Neuronal stem cell (in vitro differentiated cells): ENCODE measurements around the gene PEG3.

Experiments used
- DNase-seq: peaks from one replicate; pipeline ENCODE4 v3.0.0-alpha.2; 2013; ENCODE audit warnings: low spot score
- H2AFZ ChIP-seq: one replicate; pipeline ENCODE4 v1.6.1; 2013; ENCODE audit warnings: mild to moderate bottlenecking, low read length, inconsistent platforms
- H2AK5ac ChIP-seq: 2 replicates; pipeline ENCODE4 v1.6.1; 2013; ENCODE audit warnings: low read depth, mild to moderate bottlenecking, inconsistent platforms, low read length, moderate library complexity, mixed read lengths
- H2BK120ac ChIP-seq: 2 replicates; pipeline ENCODE4 v1.6.1; 2013; ENCODE audit warnings: low read depth, mild to moderate bottlenecking, inconsistent platforms, low read length, moderate library complexity, mixed read lengths
- H2BK12ac ChIP-seq: one replicate; pipeline ENCODE4 v1.6.1; 2013; ENCODE audit warnings: low read length, inconsistent platforms
- H2BK15ac ChIP-seq: 2 replicates; pipeline ENCODE4 v1.6.1; 2013; ENCODE audit warnings: mild to moderate bottlenecking, low read length, inconsistent platforms, mixed read lengths
- H2BK5ac ChIP-seq: one replicate; pipeline ENCODE4 v1.6.1; 2013; ENCODE audit warnings: inconsistent platforms, mild to moderate bottlenecking, low read length, moderate library complexity
- H3K14ac ChIP-seq: one replicate; pipeline ENCODE4 v1.6.1; 2013; ENCODE audit warnings: low read length, inconsistent platforms
- H3K18ac ChIP-seq: 2 replicates; pipeline ENCODE4 v1.6.1; 2013; ENCODE audit warnings: low read length, inconsistent platforms
- H3K23ac ChIP-seq: 2 replicates; pipeline ENCODE4 v1.6.1; 2013; ENCODE audit warnings: low read depth, mild to moderate bottlenecking, mixed read lengths, low read length, inconsistent platforms; ENCODE audit not compliant: poor library complexity
- H3K27ac ChIP-seq: replicated peaks from 3 replicates; pipeline ENCODE4 v1.5.1; 2013; ENCODE audit warnings: low read length, inconsistent platforms
- H3K27me3 ChIP-seq, 3 experiments: 2 replicates each; pipeline ENCODE4 v1.6.1; 2013; ENCODE audit warnings: low read length in 3 of 3, mild to moderate bottlenecking in 2 of 3, inconsistent platforms in 1 of 3, low read depth in 1 of 3, mixed read lengths in 1 of 3, moderate library complexity in 1 of 3; ENCODE audit not compliant: control insufficient read depth in 3 of 3, insufficient read depth in 3 of 3
- H3K36me3 ChIP-seq, 2 donors: replicated peaks in 1 of 2; 2 replicates each; pipeline ENCODE4 v1.6.1; 2013; ENCODE audit warnings: low read length in 2 of 2; ENCODE audit not compliant: control insufficient read depth in 2 of 2, insufficient read depth in 2 of 2
- H3K4ac ChIP-seq: 2 replicates; pipeline ENCODE4 v1.6.1; 2013; ENCODE audit warnings: inconsistent platforms, mild to moderate bottlenecking, low read length, moderate library complexity
- H3K4me1 ChIP-seq, 2 donors: 1 replicate in 1 of 2; 2 replicates in 1 of 2; pipeline ENCODE4 v1.6.1; 2013; ENCODE audit warnings: low read length in 2 of 2, low read depth in 1 of 2; ENCODE audit not compliant: control insufficient read depth in 2 of 2, insufficient read depth in 1 of 2
- H3K4me2 ChIP-seq: one replicate; pipeline ENCODE4 v1.6.1; 2013; ENCODE audit warnings: mild to moderate bottlenecking, low read length, inconsistent platforms; ENCODE audit not compliant: insufficient read depth, poor library complexity, severe bottlenecking
- H3K4me3 ChIP-seq, 2 donors: 2 replicates each; pipeline ENCODE4 v1.5.1; 2013; ENCODE audit warnings: low read length in 2 of 2, mild to moderate bottlenecking in 2 of 2, inconsistent platforms in 1 of 2, moderate library complexity in 1 of 2
- H3K79me1 ChIP-seq: one replicate; pipeline ENCODE4 v1.6.1; 2013; ENCODE audit warnings: low read depth, mild to moderate bottlenecking, inconsistent platforms, low read length, moderate library complexity
- H3K9ac ChIP-seq: one replicate; pipeline ENCODE4 v1.6.1; 2013; ENCODE audit warnings: mild to moderate bottlenecking, low read depth, low read length, inconsistent platforms; ENCODE audit not compliant: poor library complexity
- H3K9me3 ChIP-seq, 2 donors: replicated peaks in 1 of 2; 2 replicates each; pipeline versions ENCODE3 to v1.6.1; 2013; ENCODE audit warnings: low read length in 2 of 2, mild to moderate bottlenecking in 2 of 2, inconsistent platforms in 1 of 2, low read depth in 1 of 2, mixed read lengths in 1 of 2, moderate library complexity in 1 of 2; ENCODE audit not compliant: control insufficient read depth in 2 of 2, insufficient read depth in 1 of 2
- H4K8ac ChIP-seq: one replicate; pipeline ENCODE4 v1.6.1; 2013; ENCODE audit warnings: low read depth, mild to moderate bottlenecking, inconsistent platforms, low read length, moderate library complexity
- H4K91ac ChIP-seq: one replicate; pipeline ENCODE4 v1.6.1; 2013; ENCODE audit warnings: low read length, low read depth, mild to moderate bottlenecking, inconsistent platforms; ENCODE audit not compliant: poor library complexity
- WGBS, 2 donors: extraction: QIAGEN DNeasy Blood & Tissue Kit; methylation state at CpG; one replicate each; pipeline ENCODE4 v1.1.7; 2013; ENCODE audit warnings: missing lambda C conversion rate in 2 of 2, mixed read lengths in 1 of 2; ENCODE audit not compliant: insufficient read length in 2 of 2, insufficient replicate concordance in 1 of 2; ENCODE audit errors: extremely low coverage in 2 of 2; 5-methylcytosine and 5-hydroxymethylcytosine counted together

Gene PEG3

GRCh38 chr19:56873493-56873892 lies 33.0 kb upstream of the PEG3 start:
- Histone ChIP-seq H3K36me3 (no peaks in the 10 kb centered on the region), H3K27me3 (no peaks in the 10 kb centered on the region), H2BK120ac (no peak overlapping the region), H2BK15ac (no peak overlapping the region), H2AK5ac (no peak overlapping the region), H3K23ac (no peak overlapping the region), H4K8ac (peak overlapping the region; percentile 78), H4K91ac (no peak overlapping the region), H3K4ac (no peak overlapping the region), H3K18ac (no peak overlapping the region), H2BK12ac (no peak overlapping the region), H3K79me1 (no peaks in the 10 kb centered on the region), H3K27ac (no peak overlapping the region), H3K4me3 (no peak overlapping the region), H3K14ac (no peak overlapping the region), H2AFZ (no peak overlapping the region), H3K4me1 (no peaks in the 10 kb centered on the region), H3K9ac (peak overlapping the region; percentile 18), H3K9me3 (peaks cover 10 to 32% of the 10 kb centered on the region in 2 donors), H2BK5ac (no peak overlapping the region), H3K4me2 (no peak overlapping the region)
- no CpG with 5 or more reads among the region's 5 CpGs for WGBS, 2 donors
- DNase-seq: no peak

GRCh38 chr19:56869886-56870285 lies 29.4 kb upstream of the PEG3 start:
- no peak for DNase-seq
- no peaks in the 10 kb centered on the region for H3K79me1 ChIP-seq
- no peak overlapping the region for H4K91ac ChIP-seq

GRCh38 chr19:56868446-56868845 lies 27.9 kb upstream of the PEG3 start:
- Histone ChIP-seq H3K9ac (no peak overlapping the region), H2AK5ac (no peak overlapping the region), H2BK12ac (no peak overlapping the region), H3K4me3 (no peak overlapping the region), H2BK120ac (no peak overlapping the region), H3K4ac (no peak overlapping the region), H2BK5ac (no peak overlapping the region), H3K9me3 (peaks cover 6 to 23% of the 10 kb centered on the region in 2 donors), H3K14ac (no peak overlapping the region), H2BK15ac (no peak overlapping the region), H3K27ac (no peak overlapping the region), H3K27me3 (no peaks in the 10 kb centered on the region), H4K91ac (no peak overlapping the region), H3K36me3 (peaks cover 0 to 3% of the 10 kb centered on the region in 2 donors), H3K4me1 (peaks cover 0 to 3% of the 10 kb centered on the region in 2 donors), H4K8ac (no peak overlapping the region), H3K4me2 (no peak overlapping the region), H3K23ac (no peak overlapping the region), H3K18ac (no peak overlapping the region), H3K79me1 (no peaks in the 10 kb centered on the region), H2AFZ (no peak overlapping the region)
- WGBS, 2 donors: no CpG with 5 or more reads among the region's 1 CpG
- no peak for DNase-seq

More at GRCh38 chr19:56869886-56870285, 29.4 kb upstream of the PEG3 start:
- Histone ChIP-seq H3K9ac (no peak overlapping the region), H2BK5ac (no peak overlapping the region), H3K4ac (no peak overlapping the region), H3K9me3 (peaks cover 3 to 25% of the 10 kb centered on the region in 2 donors), H3K36me3 (peaks cover 0 to 1% of the 10 kb centered on the region in 2 donors), H2BK120ac (no peak overlapping the region), H3K4me2 (no peak overlapping the region), H3K4me1 (peaks cover 0 to 3% of the 10 kb centered on the region in 2 donors), H3K23ac (no peak overlapping the region), H2BK12ac (no peak overlapping the region), H3K18ac (no peak overlapping the region), H3K14ac (no peak overlapping the region), H3K27ac (no peak overlapping the region), H3K27me3 (no peaks in the 10 kb centered on the region), H2BK15ac (no peak overlapping the region), H2AK5ac (no peak overlapping the region), H4K8ac (no peak overlapping the region), H3K4me3 (no peak overlapping the region), H2AFZ (no peak overlapping the region)
- WGBS, 2 donors: no CpG with 5 or more reads among the region's 8 CpGs

GRCh38 chr19:56866538-56866937 lies 26.0 kb upstream of the PEG3 start:
- H3K4me1 ChIP-seq: peaks cover 0 to 3% of the 10 kb centered on the region in 2 donors

More at GRCh38 chr19:56866538-56866937, 26.0 kb upstream of the PEG3 start:
- Histone ChIP-seq H3K23ac (no peak overlapping the region), H2AK5ac (no peak overlapping the region), H2BK5ac (no peak overlapping the region), H2BK120ac (no peak overlapping the region), H3K14ac (no peak overlapping the region), H3K79me1 (no peaks in the 10 kb centered on the region), H3K4ac (no peak overlapping the region), H3K9ac (no peak overlapping the region), H3K9me3 (peaks cover 6 to 17% of the 10 kb centered on the region in 2 donors), H2AFZ (no peak overlapping the region), H3K36me3 (peaks cover 0 to 3% of the 10 kb centered on the region in 2 donors), H3K4me3 (no peak overlapping the region), H3K27me3 (no peaks in the 10 kb centered on the region), H2BK15ac (no peak overlapping the region), H2BK12ac (no peak overlapping the region), H3K18ac (no peak overlapping the region), H4K8ac (no peak overlapping the region), H3K27ac (no peak overlapping the region), H4K91ac (no peak overlapping the region), H3K4me2 (no peak overlapping the region)
- WGBS, 2 donors: no CpG with 5 or more reads among the region's 2 CpGs
- peak; percentile 4 for DNase-seq
